PFSK-1 (cell line): ENCODE data around the gene ATAD3A.

ENCODE experiments used
- FOXP2 ChIP-seq: optimal IDR thresholded peaks from 2 replicates; pipeline ENCODE3; 2011; ENCODE audit warnings: borderline replicate concordance, control low read depth, inconsistent platforms; ENCODE audit not compliant: insufficient read depth; ENCODE audit errors: extremely low read length, extremely low read depth
- POLR2AphosphoS5 ChIP-seq: IDR thresholded peaks from 2 replicates; pipeline ENCODE4 v1.6.1; 2012; ENCODE audit warnings: low read depth, mild to moderate bottlenecking, control low read depth, low read length, moderate library complexity
- REST ChIP-seq, 2 experiments: IDR thresholded peaks; 2 replicates each; pipeline versions ENCODE4 v1.6.1 to v1.8.0; 2011 to 2012; ENCODE audit warnings: low read depth in 2 of 2, low read length in 2 of 2, control low read depth in 1 of 2, inconsistent platforms in 1 of 2, mild to moderate bottlenecking in 1 of 2, moderate library complexity in 1 of 2; ENCODE audit not compliant: insufficient read depth in 1 of 2
- SIN3A ChIP-seq: IDR thresholded peaks from 2 replicates; pipeline ENCODE4 v1.6.1; 2012; ENCODE audit warnings: mild to moderate bottlenecking, low read length, moderate library complexity, borderline replicate concordance; ENCODE audit not compliant: insufficient read depth
- TAF1 ChIP-seq: IDR thresholded peaks from 2 replicates; pipeline ENCODE4 v1.6.1; 2012; ENCODE audit warnings: low read length, control low read depth, borderline replicate concordance; ENCODE audit not compliant: insufficient read depth

- no peak; the same call in 1 of the 2 replicates for TF ChIP-seq POLR2AphosphoS5
- TF ChIP-seq TAF1: no peak
- TF ChIP-seq REST (IDR thresholded peaks at IDR 0.05; ENCODE audit: insufficient read depth in 1 of 2, low read depth in 2 of 2, low read length in 2 of 2): no peak
- no peak for TF ChIP-seq SIN3A
- no peak for TF ChIP-seq FOXP2
Measured at GRCh38 chr1:1559066-1559465, 47.1 kb downstream of the ATAD3A start.
